Measurements from ENCODE around the gene SERPINA10. TPM values are rescaled to one million over a fixed set of nuclear protein-coding genes. Genes with fewer than 3 reads are reported as not detected.

The SERPINA10 gene
- total RNA-seq, 1 donor from 2014 or later, result not detected

DNA sequence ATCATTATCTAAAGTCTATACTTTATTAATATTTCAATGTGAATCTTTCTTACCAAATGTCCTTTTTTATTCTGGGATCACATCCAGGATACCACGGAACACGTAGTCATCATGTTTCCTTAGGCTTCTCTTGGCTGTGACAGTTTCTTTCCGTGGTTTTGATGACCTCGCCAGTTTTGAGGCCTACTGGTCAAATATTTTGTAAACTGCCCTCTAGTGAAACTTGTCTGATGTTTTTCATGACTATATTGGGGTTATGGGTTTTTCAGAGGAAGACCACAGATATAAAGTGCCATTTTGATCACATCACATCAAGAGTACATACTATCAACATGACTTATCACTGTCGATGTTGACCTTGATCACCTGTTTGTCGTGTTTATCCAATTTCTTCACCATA lies 44.2 kb upstream of the SERPINA10 start:
- H3K36me3 ChIP-seq (ENCODE audit: control insufficient read depth, insufficient read depth, low read length), result no peaks in the 10 kb centered on the region
- H3K4me3 ChIP-seq (ENCODE audit: low read depth, low read length), result no peak overlapping the region
- TF ChIP-seq CTCF (IDR thresholded peaks at IDR 0.05; ENCODE audit: insufficient read depth, low read length, poor library complexity, severe bottlenecking), result no peak
- DNase-seq (ENCODE audit: low read depth), result no peak
- no peaks in the 10 kb centered on the region for H3K27me3 ChIP-seq (ENCODE audit: control insufficient read depth, insufficient read depth, low read length)

DNA sequence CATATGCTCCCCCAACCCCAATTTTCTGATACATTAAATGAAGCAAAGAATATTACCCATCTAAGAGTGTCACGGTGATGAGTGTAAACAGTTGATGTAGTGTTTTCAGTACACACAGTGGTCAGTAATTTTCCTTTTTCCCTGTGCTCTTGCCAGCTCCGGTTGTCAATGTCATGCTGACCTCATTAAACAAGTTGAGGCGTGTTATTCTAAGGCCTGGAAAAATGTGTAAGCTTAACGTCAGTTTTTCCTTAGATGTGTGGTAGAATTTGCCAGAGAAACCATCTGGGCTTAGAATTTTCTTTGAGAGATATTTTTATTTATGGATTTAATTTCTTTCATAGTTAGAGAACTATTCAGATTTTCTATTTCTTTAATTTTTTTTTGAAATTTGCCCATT lies 41.8 kb upstream of the SERPINA10 start:
- no peak for TF ChIP-seq CTCF (IDR thresholded peaks at IDR 0.05; ENCODE audit: insufficient read depth, low read length, poor library complexity, severe bottlenecking)
- H3K4me3 ChIP-seq (ENCODE audit: low read depth, low read length), result no peak overlapping the region
- no peaks in the 10 kb centered on the region for H3K36me3 ChIP-seq (ENCODE audit: control insufficient read depth, insufficient read depth, low read length)
- no peaks in the 10 kb centered on the region for H3K27me3 ChIP-seq (ENCODE audit: control insufficient read depth, insufficient read depth, low read length)
- no peak for DNase-seq (ENCODE audit: low read depth)

DNA sequence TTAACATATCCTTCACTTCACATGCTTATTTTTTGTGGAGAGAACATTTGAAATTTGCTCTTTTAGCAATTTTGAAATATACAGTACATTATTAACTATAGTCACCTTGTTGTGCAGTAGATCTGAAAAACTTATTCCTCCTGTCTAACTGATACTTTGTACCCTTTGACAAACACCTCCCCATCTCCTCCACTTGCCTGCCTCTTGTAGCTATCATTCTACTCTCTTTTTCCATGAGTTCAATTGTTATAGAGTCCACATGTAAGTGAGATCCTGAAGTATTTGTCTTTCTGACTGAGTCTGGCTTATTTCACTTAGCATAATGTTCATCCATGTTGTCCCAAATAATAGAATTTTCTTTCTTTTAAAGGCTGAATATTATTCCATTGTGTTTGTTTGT lies 39.5 kb upstream of the SERPINA10 start:
- no peak for TF ChIP-seq CTCF (IDR thresholded peaks at IDR 0.05; ENCODE audit: insufficient read depth, low read length, poor library complexity, severe bottlenecking)
- no peak overlapping the region for H3K4me3 ChIP-seq (ENCODE audit: low read depth, low read length)
- H3K27me3 ChIP-seq (ENCODE audit: control insufficient read depth, insufficient read depth, low read length), result no peaks in the 10 kb centered on the region
- DNase-seq (ENCODE audit: low read depth), result no peak
- H3K36me3 ChIP-seq (ENCODE audit: control insufficient read depth, insufficient read depth, low read length), result no peaks in the 10 kb centered on the region

GRCh38 chr14:94332063-94332583 lies 39.1 kb upstream of the SERPINA10 start:
- no peak for TF ChIP-seq CTCF (IDR thresholded peaks at IDR 0.05; ENCODE audit: insufficient read depth, low read length, poor library complexity, severe bottlenecking)
- Histone ChIP-seq H3K36me3 (ENCODE audit: control insufficient read depth, insufficient read depth, low read length) (no peaks in the 10 kb centered on the region), H3K27me3 (ENCODE audit: control insufficient read depth, insufficient read depth, low read length) (no peaks in the 10 kb centered on the region), H3K4me3 (ENCODE audit: low read depth, low read length) (no peak overlapping the region)
- no peak for DNase-seq (ENCODE audit: low read depth)

DNA sequence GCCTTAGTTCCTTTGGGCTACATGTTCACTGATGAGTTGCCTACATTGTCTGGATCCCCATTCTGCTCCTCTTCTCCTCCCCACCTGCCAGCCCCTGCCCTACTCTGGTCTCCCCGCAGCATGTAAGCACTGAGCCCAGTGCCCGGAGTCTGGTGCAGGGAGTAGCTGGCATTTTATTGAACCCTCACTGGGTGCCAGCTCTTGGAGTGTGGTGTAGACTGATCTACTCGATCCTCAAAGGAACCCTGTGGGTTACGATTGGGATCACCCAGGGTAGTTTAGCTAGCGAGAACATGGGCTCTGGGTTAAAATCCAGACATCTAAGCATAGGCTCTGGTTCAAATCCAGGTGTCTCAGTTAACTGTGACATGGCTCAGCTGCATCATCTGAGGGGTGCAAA lies 38.4 kb upstream of the SERPINA10 start:
- Histone ChIP-seq H3K36me3 (ENCODE audit: control insufficient read depth, insufficient read depth, low read length) (no peaks in the 10 kb centered on the region), H3K4me3 (ENCODE audit: low read depth, low read length) (no peak overlapping the region), H3K27me3 (ENCODE audit: control insufficient read depth, insufficient read depth, low read length) (no peaks in the 10 kb centered on the region)
- no peak for DNase-seq (ENCODE audit: low read depth)
- no peak for TF ChIP-seq CTCF (IDR thresholded peaks at IDR 0.05; ENCODE audit: insufficient read depth, low read length, poor library complexity, severe bottlenecking)

- DNase-seq (ENCODE audit: low read depth), result no peak
Measured at GRCh38 chr14:94330857-94331256, 37.8 kb upstream of the SERPINA10 start.

More at GRCh38 chr14:94330857-94331256, 37.8 kb upstream of the SERPINA10 start:
- no peaks in the 10 kb centered on the region for H3K36me3 ChIP-seq (ENCODE audit: control insufficient read depth, insufficient read depth, low read length)
- no peak for TF ChIP-seq CTCF (IDR thresholded peaks at IDR 0.05; ENCODE audit: insufficient read depth, low read length, poor library complexity, severe bottlenecking)
- H3K4me3 ChIP-seq (ENCODE audit: low read depth, low read length), result no peak overlapping the region
- H3K27me3 ChIP-seq (ENCODE audit: control insufficient read depth, insufficient read depth, low read length), result no peaks in the 10 kb centered on the region

Measured in kidney epithelial cell (primary cell).